Suprapubic skin (tissue), 4 donors: Measurements from ENCODE around the gene ZNF593OS. TPM values are rescaled to one million over a fixed set of nuclear protein-coding genes. Genes with fewer than 3 reads are reported as not detected.

Experiments
- DNase-seq, 2 donors: peaks; one replicate each; pipeline ENCODE4 v3.0.0-alpha.2; 2019; ENCODE audit warnings: low spot score in 2 of 2
- H3K27ac ChIP-seq: fragments of 200-600 bp; sonication (generic); one replicate; pipeline ENCODE4 v1.5.1; 2019
- H3K27me3 ChIP-seq: fragments of 200-600 bp; sonication (generic); one replicate; pipeline ENCODE4 v1.5.1; 2019
- H3K36me3 ChIP-seq: fragments of 200-600 bp; sonication (generic); one replicate; pipeline ENCODE4 v1.5.1; 2019
- H3K4me1 ChIP-seq: fragments of 200-600 bp; sonication (generic); one replicate; pipeline ENCODE4 v1.5.1; 2019
- H3K4me3 ChIP-seq: fragments of 200-600 bp; sonication (generic); one replicate; pipeline ENCODE4 v1.5.1; 2019; ENCODE audit warnings: mild to moderate bottlenecking
- H3K9me3 ChIP-seq: fragments of 200-600 bp; sonication (generic); one replicate; pipeline ENCODE4 v1.5.1; 2019
- CTCF ChIP-seq, 2 donors: fragments of 200-600 bp in 1 of 2; fragments of 450-650 bp in 1 of 2; sonication (generic) in 1 of 2; IDR thresholded peaks; one replicate each; pipeline ENCODE4 v1.5.1; 2016 to 2019; ENCODE audit warnings: antibody characterized with exemption in 2 of 2, mild to moderate bottlenecking in 1 of 2, moderate library complexity in 1 of 2
- EP300 ChIP-seq: sonication (generic); formaldehyde crosslinking; IDR thresholded peaks from one replicate; pipeline ENCODE4 v1.6.1; 2017; ENCODE audit warnings: antibody characterized with exemption
- POLR2A ChIP-seq, 2 donors: fragments of 450-650 bp; IDR thresholded peaks; one replicate each; pipeline ENCODE4 v1.6.1; 2017; ENCODE audit warnings: antibody characterized with exemption in 2 of 2, mild to moderate bottlenecking in 2 of 2, moderate library complexity in 2 of 2
- POLR2AphosphoS5 ChIP-seq, 3 donors: sonication (generic); formaldehyde crosslinking; IDR thresholded peaks; one replicate each; pipeline ENCODE4 v1.6.1; 2017; ENCODE audit warnings: antibody characterized with exemption in 3 of 3
- WGBS: methylation state at CpG from one replicate; pipeline ENCODE4 v1.1.5; 2018; 5-methylcytosine and 5-hydroxymethylcytosine counted together
- total RNA-seq, 4 donors: library from RNA; depleted of rRNA; stranded (reverse); fragments of >200 nt; gene quantifications; one replicate each; pipeline ENCODE4 v1.1.0, GENCODE V29; 2016

The ZNF593OS gene
- not detected for total RNA-seq

DNA sequence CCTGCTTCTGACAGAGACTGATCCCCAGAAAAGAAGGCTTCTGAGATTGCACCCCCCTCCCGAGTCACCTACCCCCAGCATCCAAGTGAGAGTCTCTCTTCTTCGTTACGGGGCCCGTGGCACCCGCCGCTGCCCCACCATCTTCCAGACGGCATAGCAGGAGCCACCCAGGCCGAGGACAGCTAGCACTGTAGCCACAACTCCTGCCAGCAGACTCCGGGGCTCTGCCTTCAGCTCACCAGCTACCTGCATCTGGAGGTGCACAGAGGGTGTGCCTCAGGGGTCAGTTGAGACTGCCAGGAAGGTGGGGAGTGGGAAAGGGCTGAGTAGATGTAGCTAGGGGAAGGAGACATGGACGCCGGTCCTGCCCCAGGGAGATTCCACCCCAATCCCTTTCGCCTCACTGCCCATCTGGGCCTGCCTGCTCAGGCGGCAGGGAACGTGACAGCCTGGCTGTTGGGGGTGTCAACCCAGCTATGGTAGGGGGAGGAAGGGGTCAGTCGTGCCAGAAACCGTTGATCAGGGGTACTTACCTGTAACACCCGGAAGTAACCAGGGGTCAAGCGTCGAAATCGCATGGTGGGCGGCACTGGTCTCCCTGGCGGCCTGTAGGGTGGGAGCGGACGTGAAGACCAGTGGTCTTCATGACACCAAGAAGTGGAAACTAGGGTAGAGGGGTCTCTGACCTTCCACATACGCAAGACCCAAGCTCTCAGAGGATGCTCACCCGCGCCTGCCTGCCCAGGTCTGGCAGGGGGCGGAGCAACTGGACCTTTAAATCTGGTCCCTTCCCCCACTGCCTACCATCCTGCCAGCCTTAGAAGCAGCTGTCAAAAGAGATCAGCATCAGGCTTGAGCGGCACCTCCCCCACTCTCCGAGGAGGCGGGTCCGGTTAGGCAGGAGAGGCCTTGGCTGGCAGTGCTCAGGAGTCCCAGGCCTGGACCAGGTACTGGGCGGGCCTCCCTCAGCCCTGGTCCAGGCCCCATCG lies at the start of gene ZNF593OS:
Gene ZNF593OS, minus strand, starts transcription at position 749 of the 989 bp plus-strand sequence. Its CDS starts 171 bp downstream, at position 578.
- 91% methylated on average over 29 of the region's 34 CpGs for WGBS
- H3K36me3 ChIP-seq: peaks cover 3% of the 10 kb centered on the region
- H3K4me1 ChIP-seq: peaks cover 18% of the 10 kb centered on the region
- no peaks in the 10 kb centered on the region for H3K9me3 ChIP-seq
- H3K27me3 ChIP-seq: no peaks in the 10 kb centered on the region
- TF ChIP-seq POLR2AphosphoS5 (IDR thresholded peaks at IDR 0.05) (no peak), POLR2A (IDR thresholded peaks at IDR 0.05) (no peak), CTCF (IDR thresholded peaks at IDR 0.05) (no peak), EP300 (no peak)
- no peak for DNase-seq
- no peak within 1 kb of the TSS for H3K27ac ChIP-seq
- peak within 1 kb of the TSS; percentile 90 for H3K4me3 ChIP-seq

- Histone ChIP-seq H3K36me3 (no peaks in the 10 kb centered on the region), H3K27ac (no peak overlapping the region), H3K9me3 (no peaks in the 10 kb centered on the region), H3K4me1 (peaks cover 15% of the 10 kb centered on the region), H3K4me3 (no peak overlapping the region), H3K27me3 (peaks cover 25% of the 10 kb centered on the region)
- peak; percentile 8 to 15 for DNase-seq
- WGBS: 100% methylated on average over 2 of the region's 2 CpGs
- TF ChIP-seq CTCF (IDR thresholded peaks at IDR 0.05) (no peak), POLR2AphosphoS5 (IDR thresholded peaks at IDR 0.05) (no peak), EP300 (no peak), POLR2A (IDR thresholded peaks at IDR 0.05) (no peak)
These were observed 49.5 kb upstream of the ZNF593OS start for GRCh38 chr1:26221094-26221493.

DNA sequence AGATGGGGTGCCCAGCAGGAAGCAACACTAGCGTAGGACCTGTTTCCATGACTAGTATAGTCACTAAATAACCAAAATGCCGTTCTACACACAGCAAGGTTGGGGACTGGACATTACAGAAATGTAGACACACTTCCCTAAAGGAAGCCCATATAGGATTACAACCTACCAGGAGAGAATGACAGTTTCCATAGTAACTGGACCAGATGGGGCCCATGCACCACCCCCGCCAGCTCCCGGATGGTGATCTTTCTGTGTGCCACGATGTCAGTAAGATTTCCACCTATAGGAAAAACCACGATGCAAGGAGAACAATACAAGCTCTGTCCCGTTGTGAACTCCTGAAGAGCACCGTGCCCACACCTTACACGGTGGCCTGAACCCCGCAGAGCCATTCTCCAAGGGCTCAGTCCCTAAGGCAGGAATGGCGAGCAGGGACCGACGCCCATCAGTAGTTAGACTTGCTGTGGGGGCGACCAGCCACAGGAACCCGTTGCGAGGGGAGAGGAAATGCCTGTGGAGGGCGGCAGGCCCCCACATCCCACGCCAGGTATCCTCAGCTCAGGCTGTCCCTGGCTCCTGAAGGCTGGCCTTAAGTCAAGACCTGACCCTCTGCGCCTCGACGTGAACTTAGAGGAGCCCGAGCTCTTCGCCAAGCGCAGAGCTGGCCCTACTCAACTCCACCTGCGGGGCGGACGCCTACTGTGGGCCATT lies 48.7 kb upstream of the ZNF593OS start:
- Histone ChIP-seq H3K9me3 (no peaks in the 10 kb centered on the region), H3K4me3 (no peak overlapping the region), H3K36me3 (no peaks in the 10 kb centered on the region), H3K27me3 (peaks cover 19% of the 10 kb centered on the region), H3K27ac (no peak overlapping the region), H3K4me1 (peaks cover 10% of the 10 kb centered on the region)
- TF ChIP-seq CTCF (IDR thresholded peaks at IDR 0.05): no peak
- no peak for TF ChIP-seq POLR2AphosphoS5 (IDR thresholded peaks at IDR 0.05)
- TF ChIP-seq EP300: no peak
- TF ChIP-seq POLR2A (IDR thresholded peaks at IDR 0.05): no peak
- DNase-seq: peak in 1 of 2 donors; percentile 42
- 69% methylated on average over 14 of the region's 27 CpGs for WGBS

- peaks cover 14% of the 10 kb centered on the region for H3K27me3 ChIP-seq
- peaks cover 5% of the 10 kb centered on the region for H3K4me1 ChIP-seq
- H3K36me3 ChIP-seq: no peaks in the 10 kb centered on the region
- DNase-seq: no peak
- no peak overlapping the region for H3K27ac ChIP-seq
- no peaks in the 10 kb centered on the region for H3K9me3 ChIP-seq
- H3K4me3 ChIP-seq: no peak overlapping the region
- TF ChIP-seq EP300 (no peak), CTCF (IDR thresholded peaks at IDR 0.05) (no peak), POLR2AphosphoS5 (IDR thresholded peaks at IDR 0.05) (no peak), POLR2A (IDR thresholded peaks at IDR 0.05) (no peak)
- 41% methylated on average over 10 of the region's 11 CpGs for WGBS
These were observed 47.4 kb upstream of the ZNF593OS start for GRCh38 chr1:26218906-26219494.
